PC-9 (cell line): ENCODE results near the gene SCN1A. TPM values are rescaled to one million over a fixed set of nuclear protein-coding genes. Genes with fewer than 3 reads are reported as not detected.

Source experiments
- BruUV-seq: library from RNA; stranded (reverse); fragments of 400-500 nt; replicated peaks from 2 replicates; lab custom pipeline; 2021; lab: Mats Ljungman, UMichigan
- CTCF ChIA-PET: fragments of 300-600 bp; sonication (Branson Sonifier 250); formaldehyde crosslinking; loops from one replicate; lab custom pipeline; 2022; ENCODE audit warnings: antibody characterized with exemption; lab: Charles Lee
- POLR2A ChIA-PET: fragments of 300-600 bp; sonication (Branson Sonifier 250); formaldehyde crosslinking; loops from one replicate; lab custom pipeline; 2022; ENCODE audit warnings: antibody characterized with exemption; ENCODE audit not compliant: unreplicated experiment; lab: Charles Lee
- DNase-seq, 2 experiments: peaks; one replicate each; pipeline versions ENCODE4 v3.0.0 to v3.0.0-alpha.2; 2015 to 2022; ENCODE audit warnings: mixed read lengths in 1 of 2
- H2AFZ ChIP-seq: fragments of 200-600 bp; sonication (generic); 2 replicates; pipeline ENCODE4 v1.8.1; 2017; ENCODE audit warnings: antibody characterized with exemption
- H3F3A ChIP-seq: fragments of 200-600 bp; sonication (generic); 2 replicates; pipeline ENCODE4 v1.8.1; 2017; ENCODE audit warnings: antibody characterized with exemption, mild to moderate bottlenecking, low read depth; ENCODE audit not compliant: insufficient read depth
- H3K27ac ChIP-seq: fragments of 200-600 bp; sonication (generic); 2 replicates; pipeline ENCODE4 v1.6.1; 2016; ENCODE audit warnings: mixed run types
- H3K27me3 ChIP-seq: fragments of 200-600 bp; sonication (generic); 2 replicates; pipeline ENCODE4 v1.6.1; 2016; ENCODE audit warnings: low read depth, mixed run types; ENCODE audit not compliant: insufficient read depth
- H3K36me3 ChIP-seq: fragments of 200-600 bp; sonication (generic); 2 replicates; pipeline ENCODE4 v1.6.1; 2016; ENCODE audit warnings: low read depth, mixed run types
- H3K4me1 ChIP-seq: fragments of 200-600 bp; sonication (generic); replicated peaks from 2 replicates; pipeline ENCODE4 v1.6.1; 2016; ENCODE audit warnings: mixed run types; ENCODE audit not compliant: insufficient read depth
- H3K4me2 ChIP-seq: fragments of 200-600 bp; sonication (generic); 2 replicates; pipeline ENCODE4 v1.6.1; 2017; ENCODE audit warnings: mixed run types
- H3K4me3 ChIP-seq: fragments of 200-600 bp; sonication (generic); 2 replicates; pipeline ENCODE4 v1.6.1; 2016; ENCODE audit warnings: mixed run types
- H3K79me2 ChIP-seq: fragments of 200-600 bp; sonication (generic); 2 replicates; pipeline ENCODE4 v1.6.1; 2017; ENCODE audit warnings: low read depth, mixed run types
- H3K9me2 ChIP-seq: fragments of 200-600 bp; sonication (generic); 2 replicates; pipeline ENCODE4 v1.8.1; 2017; ENCODE audit warnings: mild to moderate bottlenecking; ENCODE audit not compliant: insufficient read depth
- H3K9me3 ChIP-seq: fragments of 200-600 bp; sonication (generic); 2 replicates; pipeline ENCODE4 v1.8.1; 2016; ENCODE audit warnings: low read depth; ENCODE audit not compliant: insufficient read depth
- H4K20me1 ChIP-seq: fragments of 200-600 bp; sonication (generic); 2 replicates; pipeline ENCODE4 v1.8.1; 2017; ENCODE audit not compliant: insufficient read depth
- EZH2 ChIP-seq: fragments of 200-600 bp; sonication (generic); IDR thresholded peaks from 2 replicates; pipeline ENCODE4 v1.8.0; 2017; ENCODE audit warnings: antibody characterized with exemption, low read depth
- intact Hi-C: fragments of 100-400 bp; cut with micrococcal nuclease; formaldehyde crosslinking; loops from one replicate; pipeline ENCODE4 v1.10.0; 2022; ENCODE audit not compliant: unreplicated experiment
- total RNA-seq: library from RNA; stranded (reverse); gene quantifications from 2 replicates; pipeline ENCODE4 v1.2.3, GENCODE V29; 2021
- TF ChIP-seq, protein P1 (sequence below): fragments of 200-600 bp; sonication (generic); conservative IDR thresholded peaks from 2 replicates; pipeline ENCODE4 v1.6.1; 2017; ENCODE audit warnings: mixed run types, antibody characterized with exemption, mild to moderate bottlenecking, moderate library complexity

Gene SCN1A
- total RNA-seq, 1 experiment from 2014 or later = not detected

DNA sequence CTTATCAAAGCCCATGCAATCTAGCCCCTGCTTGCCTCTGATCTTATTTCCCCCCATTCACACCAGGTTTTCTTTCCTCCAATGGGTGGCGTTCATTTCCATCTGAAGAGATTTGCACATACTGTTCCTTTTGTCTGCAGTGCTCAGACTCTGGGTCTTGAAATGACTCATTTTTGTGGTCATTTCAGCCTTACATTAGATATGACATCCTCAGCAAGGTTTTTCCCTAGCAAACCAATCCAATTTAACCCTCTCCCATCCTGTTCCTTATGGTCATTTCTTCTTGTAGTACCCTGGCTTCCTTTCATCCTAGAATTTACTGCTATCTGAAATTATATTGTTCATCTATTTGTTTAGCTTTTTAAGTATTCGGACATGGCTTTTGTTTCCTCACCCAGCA, 42.5 kb upstream of the SCN1A start:
- Histone ChIP-seq H2AFZ (no peak overlapping the region), H3K4me1 (no peaks in the 10 kb centered on the region), H3K9me3 (no peaks in the 10 kb centered on the region), H4K20me1 (no peaks in the 10 kb centered on the region), H3K4me3 (no peak overlapping the region), H3K27me3 (no peaks in the 10 kb centered on the region), H3K36me3 (no peaks in the 10 kb centered on the region), H3K4me2 (no peak overlapping the region), H3K9me2 (no peaks in the 10 kb centered on the region), H3F3A (no peaks in the 10 kb centered on the region), H3K27ac (no peak overlapping the region), H3K79me2 (no peaks in the 10 kb centered on the region)
- DNase-seq = no peak
- POLR2A ChIA-PET = no interaction called here
- no TSS peak for BruUV-seq
- CTCF ChIA-PET = no interaction called here
- intact Hi-C loops = no loop called here
- TF ChIP-seq, protein P1, sequence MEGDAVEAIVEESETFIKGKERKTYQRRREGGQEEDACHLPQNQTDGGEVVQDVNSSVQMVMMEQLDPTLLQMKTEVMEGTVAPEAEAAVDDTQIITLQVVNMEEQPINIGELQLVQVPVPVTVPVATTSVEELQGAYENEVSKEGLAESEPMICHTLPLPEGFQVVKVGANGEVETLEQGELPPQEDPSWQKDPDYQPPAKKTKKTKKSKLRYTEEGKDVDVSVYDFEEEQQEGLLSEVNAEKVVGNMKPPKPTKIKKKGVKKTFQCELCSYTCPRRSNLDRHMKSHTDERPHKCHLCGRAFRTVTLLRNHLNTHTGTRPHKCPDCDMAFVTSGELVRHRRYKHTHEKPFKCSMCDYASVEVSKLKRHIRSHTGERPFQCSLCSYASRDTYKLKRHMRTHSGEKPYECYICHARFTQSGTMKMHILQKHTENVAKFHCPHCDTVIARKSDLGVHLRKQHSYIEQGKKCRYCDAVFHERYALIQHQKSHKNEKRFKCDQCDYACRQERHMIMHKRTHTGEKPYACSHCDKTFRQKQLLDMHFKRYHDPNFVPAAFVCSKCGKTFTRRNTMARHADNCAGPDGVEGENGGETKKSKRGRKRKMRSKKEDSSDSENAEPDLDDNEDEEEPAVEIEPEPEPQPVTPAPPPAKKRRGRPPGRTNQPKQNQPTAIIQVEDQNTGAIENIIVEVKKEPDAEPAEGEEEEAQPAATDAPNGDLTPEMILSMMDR = no peak
- no peak for TF ChIP-seq EZH2

- TF ChIP-seq, protein P1 = no peak
- TF ChIP-seq EZH2 = no peak
- Histone ChIP-seq H3K79me2 (no peaks in the 10 kb centered on the region), H3F3A (no peaks in the 10 kb centered on the region), H3K36me3 (no peaks in the 10 kb centered on the region), H3K4me2 (no peak overlapping the region), H3K4me3 (no peak overlapping the region), H3K9me3 (no peaks in the 10 kb centered on the region), H3K4me1 (no peaks in the 10 kb centered on the region), H2AFZ (no peak overlapping the region), H3K27me3 (no peaks in the 10 kb centered on the region), H4K20me1 (no peaks in the 10 kb centered on the region), H3K27ac (no peak overlapping the region), H3K9me2 (no peaks in the 10 kb centered on the region)
- CTCF ChIA-PET = no interaction called here
- no TSS peak for BruUV-seq
- POLR2A ChIA-PET = no interaction called here
- DNase-seq = no peak
- intact Hi-C loops = no loop called here
These were observed 39.6 kb upstream of the SCN1A start for GRCh38 chr2:166167449-166167848.

DNA sequence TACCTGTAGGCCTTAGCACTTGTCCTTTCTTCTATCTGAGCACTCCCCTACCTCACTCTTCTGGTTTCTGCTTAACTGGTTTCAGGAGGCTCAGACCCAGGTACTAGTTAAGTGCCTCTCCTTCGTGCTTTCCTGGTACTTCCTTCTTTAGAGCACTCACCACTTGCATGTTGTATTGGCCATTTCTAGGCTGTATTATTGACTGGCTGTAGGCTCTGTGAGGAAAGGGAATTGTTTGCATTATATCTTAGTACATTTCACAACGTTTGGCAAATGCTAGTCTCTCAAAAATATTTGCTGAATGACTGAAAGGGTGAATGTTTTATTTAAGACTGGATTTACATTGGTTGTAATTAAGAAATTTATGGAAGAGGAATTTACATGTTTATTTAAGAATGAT, 36.0 kb upstream of the SCN1A start:
- no peaks in the 10 kb centered on the region for H3K79me2 ChIP-seq
- no peak overlapping the region for H3K4me2 ChIP-seq
- H3K27me3 ChIP-seq = no peaks in the 10 kb centered on the region
- no peaks in the 10 kb centered on the region for H3K9me2 ChIP-seq
- no peaks in the 10 kb centered on the region for H3K4me1 ChIP-seq
- ChIA-PET POLR2A (no interaction called here), CTCF (no interaction called here)
- TF ChIP-seq, protein P1 = no peak
- TF ChIP-seq EZH2 = no peak
- intact Hi-C loops = no loop called here
- no peak overlapping the region for H3K27ac ChIP-seq
- no peaks in the 10 kb centered on the region for H3K9me3 ChIP-seq
- no peaks in the 10 kb centered on the region for H3K36me3 ChIP-seq
- no peak overlapping the region for H3K4me3 ChIP-seq
- H2AFZ ChIP-seq = no peak overlapping the region
- no peak for DNase-seq
- H3F3A ChIP-seq = no peaks in the 10 kb centered on the region
- BruUV-seq = no TSS peak
- no peaks in the 10 kb centered on the region for H4K20me1 ChIP-seq
